Measurements from ENCODE around the gene HSPA1B. TPM values are rescaled to one million over a fixed set of nuclear protein-coding genes. Genes with fewer than 3 reads are reported as not detected.

The HSPA1B gene
- total RNA-seq, 3 donors from 2014 or later (not counting 1 experiment from before 2014, with no cell fraction given): 8.5 to 112 (median 15.3) TPM

DNA sequence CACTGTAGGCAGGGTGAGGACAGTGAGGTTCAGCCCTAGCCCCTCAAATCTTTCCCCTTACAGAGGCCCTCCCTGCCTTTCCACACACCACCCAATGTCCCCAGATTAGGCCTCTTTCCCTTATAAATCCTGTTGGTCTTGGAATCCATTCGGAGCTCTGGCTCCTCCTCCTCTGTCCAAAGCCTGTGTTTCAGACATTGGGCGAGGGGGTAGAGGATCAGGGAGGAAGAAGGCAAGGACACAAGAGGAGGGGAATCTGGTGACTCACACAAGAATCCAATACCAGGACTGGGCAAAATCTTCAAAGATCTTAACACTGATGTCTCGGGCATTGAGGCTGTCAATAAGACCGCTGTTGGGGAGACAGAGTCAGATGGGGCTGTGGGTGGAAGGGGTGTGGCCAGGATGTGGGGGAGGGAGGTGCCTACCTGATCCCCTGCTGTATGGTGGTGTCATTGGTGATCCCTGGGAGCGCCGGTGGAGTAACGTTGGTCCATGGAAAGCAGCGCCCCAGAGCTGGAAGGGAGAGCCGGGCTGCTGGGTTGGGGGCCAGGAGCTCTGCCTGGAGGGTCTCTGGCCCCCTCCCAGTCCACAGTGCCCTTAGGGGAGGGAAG lies 43.6 kb downstream of the HSPA1B start:
- ATAC-seq: no peak
- no peak for DNase-seq
- Histone ChIP-seq H3K36me3 (ENCODE audit: control insufficient read depth, insufficient read depth, low read length) (no peaks in the 10 kb centered on the region), H3K4me3 (ENCODE audit: low read length) (no peak overlapping the region), H3K27ac (ENCODE audit: low read length) (no peak overlapping the region), H3K4me1 (ENCODE audit: control insufficient read depth, insufficient read depth, low read length) (no peaks in the 10 kb centered on the region), H3K9me3 (ENCODE audit: control insufficient read depth, insufficient read depth, low read length) (no peaks in the 10 kb centered on the region), H3K27me3 (ENCODE audit: control insufficient read depth, insufficient read depth, low read length) (no peaks in the 10 kb centered on the region)
- H3K36me3 Mint-ChIP-seq: no peaks in the 10 kb centered on the region
- no peaks in the 10 kb centered on the region for H3K9me3 Mint-ChIP-seq
- TF ChIP-seq, protein P1, sequence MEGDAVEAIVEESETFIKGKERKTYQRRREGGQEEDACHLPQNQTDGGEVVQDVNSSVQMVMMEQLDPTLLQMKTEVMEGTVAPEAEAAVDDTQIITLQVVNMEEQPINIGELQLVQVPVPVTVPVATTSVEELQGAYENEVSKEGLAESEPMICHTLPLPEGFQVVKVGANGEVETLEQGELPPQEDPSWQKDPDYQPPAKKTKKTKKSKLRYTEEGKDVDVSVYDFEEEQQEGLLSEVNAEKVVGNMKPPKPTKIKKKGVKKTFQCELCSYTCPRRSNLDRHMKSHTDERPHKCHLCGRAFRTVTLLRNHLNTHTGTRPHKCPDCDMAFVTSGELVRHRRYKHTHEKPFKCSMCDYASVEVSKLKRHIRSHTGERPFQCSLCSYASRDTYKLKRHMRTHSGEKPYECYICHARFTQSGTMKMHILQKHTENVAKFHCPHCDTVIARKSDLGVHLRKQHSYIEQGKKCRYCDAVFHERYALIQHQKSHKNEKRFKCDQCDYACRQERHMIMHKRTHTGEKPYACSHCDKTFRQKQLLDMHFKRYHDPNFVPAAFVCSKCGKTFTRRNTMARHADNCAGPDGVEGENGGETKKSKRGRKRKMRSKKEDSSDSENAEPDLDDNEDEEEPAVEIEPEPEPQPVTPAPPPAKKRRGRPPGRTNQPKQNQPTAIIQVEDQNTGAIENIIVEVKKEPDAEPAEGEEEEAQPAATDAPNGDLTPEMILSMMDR (IDR thresholded peaks at IDR 0.05): no peak
- intact Hi-C loops (cut with micrococcal nuclease): no loop called here
- H3K4me3 Mint-ChIP-seq: no peak overlapping the region
- no peaks in the 10 kb centered on the region for H3K4me1 Mint-ChIP-seq
- H3K27me3 Mint-ChIP-seq (ENCODE audit: low read depth in 2 of 2): no peaks in the 10 kb centered on the region
- WGBS (ENCODE audit: insufficient coverage): 82% methylated on average over 8 of the region's 9 CpGs
- H3K27ac Mint-ChIP-seq: no peak overlapping the region

DNA sequence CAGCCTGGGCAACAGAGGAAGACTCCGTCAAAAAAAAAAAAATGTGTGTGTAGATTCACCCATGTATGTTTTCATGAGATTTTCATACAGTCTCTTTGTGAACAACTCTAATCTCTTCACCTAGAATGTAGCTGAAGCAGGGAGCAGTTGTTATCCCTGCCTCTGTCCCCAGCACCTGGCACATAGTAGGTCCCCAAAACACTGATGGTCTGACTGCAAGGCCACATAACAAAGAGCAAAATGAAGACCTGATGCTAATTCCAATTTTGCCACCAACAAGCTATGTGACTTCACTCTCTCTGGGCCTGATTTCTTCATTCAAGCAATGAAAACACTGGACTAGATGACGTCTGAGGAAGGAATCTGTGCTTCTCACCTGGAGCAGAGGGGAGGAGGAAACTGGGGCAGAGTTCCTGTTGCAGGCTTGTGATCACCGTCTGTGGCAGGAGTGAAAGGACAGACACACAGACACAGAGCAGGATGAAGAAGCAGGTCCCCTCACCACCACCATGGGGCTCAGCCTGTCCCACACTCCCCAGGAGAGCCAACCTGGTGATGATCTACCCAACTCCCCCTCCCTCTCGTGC lies 46.6 kb downstream of the HSPA1B start:
- H3K36me3 Mint-ChIP-seq: no peaks in the 10 kb centered on the region
- 48% methylated on average over 3 of the region's 4 CpGs for WGBS (ENCODE audit: insufficient coverage)
- DNase-seq (no peak), ATAC-seq (no peak)
- no peak overlapping the region for H3K27ac Mint-ChIP-seq
- TF ChIP-seq, protein P1 (IDR thresholded peaks at IDR 0.05): no peak
- Histone ChIP-seq H3K27me3 (ENCODE audit: control insufficient read depth, insufficient read depth, low read length) (no peaks in the 10 kb centered on the region), H3K9me3 (ENCODE audit: control insufficient read depth, insufficient read depth, low read length) (no peaks in the 10 kb centered on the region), H3K4me3 (ENCODE audit: low read length) (no peak overlapping the region), H3K27ac (ENCODE audit: low read length) (no peak overlapping the region), H3K4me1 (ENCODE audit: control insufficient read depth, insufficient read depth, low read length) (no peaks in the 10 kb centered on the region), H3K36me3 (ENCODE audit: control insufficient read depth, insufficient read depth, low read length) (no peaks in the 10 kb centered on the region)
- H3K4me3 Mint-ChIP-seq: no peak overlapping the region
- no peaks in the 10 kb centered on the region for H3K9me3 Mint-ChIP-seq
- H3K27me3 Mint-ChIP-seq (ENCODE audit: low read depth in 2 of 2): no peaks in the 10 kb centered on the region
- intact Hi-C loops (cut with micrococcal nuclease): no loop called here
- peaks cover 0 to 1% of the 10 kb centered on the region in 2 donors for H3K4me1 Mint-ChIP-seq

DNA sequence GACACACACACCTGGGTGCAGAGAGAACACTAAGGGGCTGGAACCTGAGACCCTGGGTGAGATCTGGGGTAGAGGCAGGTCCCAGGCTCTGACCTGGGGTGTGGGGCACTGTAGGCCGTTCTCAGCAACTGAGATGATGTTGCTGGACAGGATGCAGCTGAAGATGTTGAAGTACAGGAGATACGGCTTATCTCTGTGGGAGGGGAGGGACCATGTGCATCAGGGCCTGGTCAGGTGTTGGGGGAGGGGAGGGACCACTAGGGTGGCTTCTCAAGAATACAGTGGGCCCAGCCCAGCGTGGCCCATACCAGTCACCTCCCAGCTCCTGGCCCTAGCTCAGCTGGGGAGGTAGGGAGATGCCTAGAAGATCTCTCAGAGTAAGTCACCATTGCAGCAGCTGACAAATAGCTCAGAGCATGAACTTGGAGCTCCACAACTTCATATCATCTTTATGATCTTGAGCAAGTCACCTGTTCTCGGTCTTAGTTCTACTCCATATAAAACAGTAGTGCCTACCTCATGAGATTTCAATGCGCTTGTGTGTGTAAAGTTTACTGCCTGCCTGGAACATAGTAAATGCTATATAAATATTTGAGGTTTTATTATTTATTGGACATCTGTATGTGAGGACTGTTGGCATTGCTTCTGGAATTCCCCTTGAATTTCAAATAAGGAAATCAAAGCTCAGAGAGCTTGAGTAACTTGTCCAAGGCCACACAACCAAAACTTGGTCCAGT lies 47.5 kb downstream of the HSPA1B start:
- no peak for ATAC-seq
- Mint-ChIP-seq H3K36me3 (no peaks in the 10 kb centered on the region), H3K4me1 (peaks cover 0 to 5% of the 10 kb centered on the region in 2 donors)

More for the DNA sequence above, 47.5 kb downstream of the HSPA1B start:
- no peaks in the 10 kb centered on the region for H3K27me3 Mint-ChIP-seq (ENCODE audit: low read depth in 2 of 2)
- Histone ChIP-seq H3K36me3 (ENCODE audit: control insufficient read depth, insufficient read depth, low read length) (peaks cover 5% of the 10 kb centered on the region), H3K9me3 (ENCODE audit: control insufficient read depth, insufficient read depth, low read length) (no peaks in the 10 kb centered on the region), H3K27ac (ENCODE audit: low read length) (no peak overlapping the region), H3K4me3 (ENCODE audit: low read length) (no peak overlapping the region), H3K27me3 (ENCODE audit: control insufficient read depth, insufficient read depth, low read length) (no peaks in the 10 kb centered on the region), H3K4me1 (ENCODE audit: control insufficient read depth, insufficient read depth, low read length) (no peaks in the 10 kb centered on the region)
- DNase-seq: no peak
- H3K4me3 Mint-ChIP-seq: no peak overlapping the region
- intact Hi-C loops (cut with micrococcal nuclease): no loop called here
- WGBS (ENCODE audit: insufficient coverage): 77% methylated on average over 4 of the region's 5 CpGs
- H3K9me3 Mint-ChIP-seq: no peaks in the 10 kb centered on the region
- TF ChIP-seq, protein P1 (IDR thresholded peaks at IDR 0.05): no peak
- no peak overlapping the region for H3K27ac Mint-ChIP-seq
